ENCODE measurements around the gene DBT.

DNA sequence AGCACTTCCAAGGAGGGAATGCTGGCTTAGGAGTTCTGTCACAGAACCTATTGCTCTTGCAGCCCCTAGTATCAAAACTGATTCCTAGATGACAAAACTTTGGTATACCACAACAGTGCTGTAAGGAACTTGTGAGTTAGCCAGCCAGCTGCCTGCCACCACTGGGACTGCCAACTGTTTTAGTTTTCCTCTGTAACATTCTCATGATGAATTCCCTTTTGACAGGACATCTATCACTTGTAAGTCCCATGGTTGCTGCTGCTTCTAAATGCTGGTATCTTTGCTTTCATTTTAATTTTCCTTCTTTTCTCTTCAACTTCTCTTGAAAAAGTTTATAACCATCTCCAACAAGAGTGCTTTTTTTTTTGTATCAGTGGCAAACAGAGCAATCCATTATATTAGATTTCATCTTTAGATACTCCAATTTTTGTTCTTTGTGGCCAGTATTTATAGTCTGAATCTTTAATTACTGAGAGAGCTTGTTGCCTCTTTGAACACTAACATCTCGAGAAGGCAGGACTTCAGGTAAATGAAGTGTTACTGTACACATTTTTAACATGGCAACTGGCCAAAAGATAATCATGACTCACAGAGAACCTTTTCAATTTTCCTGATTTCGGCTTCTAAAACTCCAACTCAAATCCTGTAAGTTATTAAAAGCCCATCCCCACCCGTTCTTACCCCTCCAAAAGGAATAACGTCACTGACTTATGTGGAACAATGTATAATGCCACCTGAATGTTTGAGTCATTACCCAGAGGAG is 19.8 kb downstream of the DBT start:
- TF ChIP-seq, protein P1, sequence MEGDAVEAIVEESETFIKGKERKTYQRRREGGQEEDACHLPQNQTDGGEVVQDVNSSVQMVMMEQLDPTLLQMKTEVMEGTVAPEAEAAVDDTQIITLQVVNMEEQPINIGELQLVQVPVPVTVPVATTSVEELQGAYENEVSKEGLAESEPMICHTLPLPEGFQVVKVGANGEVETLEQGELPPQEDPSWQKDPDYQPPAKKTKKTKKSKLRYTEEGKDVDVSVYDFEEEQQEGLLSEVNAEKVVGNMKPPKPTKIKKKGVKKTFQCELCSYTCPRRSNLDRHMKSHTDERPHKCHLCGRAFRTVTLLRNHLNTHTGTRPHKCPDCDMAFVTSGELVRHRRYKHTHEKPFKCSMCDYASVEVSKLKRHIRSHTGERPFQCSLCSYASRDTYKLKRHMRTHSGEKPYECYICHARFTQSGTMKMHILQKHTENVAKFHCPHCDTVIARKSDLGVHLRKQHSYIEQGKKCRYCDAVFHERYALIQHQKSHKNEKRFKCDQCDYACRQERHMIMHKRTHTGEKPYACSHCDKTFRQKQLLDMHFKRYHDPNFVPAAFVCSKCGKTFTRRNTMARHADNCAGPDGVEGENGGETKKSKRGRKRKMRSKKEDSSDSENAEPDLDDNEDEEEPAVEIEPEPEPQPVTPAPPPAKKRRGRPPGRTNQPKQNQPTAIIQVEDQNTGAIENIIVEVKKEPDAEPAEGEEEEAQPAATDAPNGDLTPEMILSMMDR (conservative IDR thresholded peaks at IDR 0.05): no peak
- no peak for TF ChIP-seq EZH2 (IDR thresholded peaks at IDR 0.05; ENCODE audit: low read depth)

Data from PC-9 (cell line).